ENCODE data around the gene PRR36. TPM values are rescaled to one million over a fixed set of nuclear protein-coding genes. Genes with fewer than 3 reads are reported as not detected.
A peak's percentile ranks its signal among the peaks of the same experiment; 100 is the strongest.

PRR36 gene
- total RNA-seq, 2 experiments from 2014 or later: 0.14 to 0.19 TPM

- POLR2A ChIA-PET: no interaction called here
- no peak for DNase-seq
- Mint-ChIP-seq H3K27ac (no peak overlapping the region), H3K27me3 (peaks cover 21% of the 10 kb centered on the region), H3K4me1 (ENCODE audit: low read depth) (peaks cover 27% of the 10 kb centered on the region), H3K4me3 (peak overlapping the region; percentile 49), H3K36me3 (no peaks in the 10 kb centered on the region), H3K9me3 (no peaks in the 10 kb centered on the region)
- CTCF ChIA-PET: interaction anchor here (0.6 kb wide), 1 partner anchor 16 kb away, joined by 4 read pairs; no protein-coding TSS in a partner anchor
- intact Hi-C loops (cut with micrococcal nuclease): no loop called here
Measured at GRCh38 chr19:7874897-7875273, 695 bp upstream of the PRR36 start.

GRCh38 chr19:7873304-7874075 lies 700 bp downstream of the PRR36 start:
- no peak for DNase-seq
- intact Hi-C loops (cut with micrococcal nuclease): no loop called here
- no peaks in the 10 kb centered on the region for H3K9me3 Mint-ChIP-seq
- H3K4me1 Mint-ChIP-seq (ENCODE audit: low read depth): peaks cover 32% of the 10 kb centered on the region
- CTCF ChIA-PET: interaction anchor here (0.6 kb wide), 1 partner anchor 21 kb away, joined by 6 read pairs; no protein-coding TSS in a partner anchor
- H3K27ac Mint-ChIP-seq: no peak overlapping the region
- peaks cover 21% of the 10 kb centered on the region for H3K27me3 Mint-ChIP-seq
- no peaks in the 10 kb centered on the region for H3K36me3 Mint-ChIP-seq
- POLR2A ChIA-PET: interaction anchor here (0.7 kb wide), 1 partner anchor 29 kb away, joined by 3 read pairs; no protein-coding TSS in a partner anchor
- H3K4me3 Mint-ChIP-seq: peak overlapping the region; percentile 59

GRCh38 chr19:7872306-7873204 lies 1.6 kb downstream of the PRR36 start:
- POLR2A ChIA-PET: interaction anchor here (0.7 kb wide), 1 partner anchor 30 kb away, joined by 3 read pairs; no protein-coding TSS in a partner anchor
- CTCF ChIA-PET: no interaction called here

DNA sequence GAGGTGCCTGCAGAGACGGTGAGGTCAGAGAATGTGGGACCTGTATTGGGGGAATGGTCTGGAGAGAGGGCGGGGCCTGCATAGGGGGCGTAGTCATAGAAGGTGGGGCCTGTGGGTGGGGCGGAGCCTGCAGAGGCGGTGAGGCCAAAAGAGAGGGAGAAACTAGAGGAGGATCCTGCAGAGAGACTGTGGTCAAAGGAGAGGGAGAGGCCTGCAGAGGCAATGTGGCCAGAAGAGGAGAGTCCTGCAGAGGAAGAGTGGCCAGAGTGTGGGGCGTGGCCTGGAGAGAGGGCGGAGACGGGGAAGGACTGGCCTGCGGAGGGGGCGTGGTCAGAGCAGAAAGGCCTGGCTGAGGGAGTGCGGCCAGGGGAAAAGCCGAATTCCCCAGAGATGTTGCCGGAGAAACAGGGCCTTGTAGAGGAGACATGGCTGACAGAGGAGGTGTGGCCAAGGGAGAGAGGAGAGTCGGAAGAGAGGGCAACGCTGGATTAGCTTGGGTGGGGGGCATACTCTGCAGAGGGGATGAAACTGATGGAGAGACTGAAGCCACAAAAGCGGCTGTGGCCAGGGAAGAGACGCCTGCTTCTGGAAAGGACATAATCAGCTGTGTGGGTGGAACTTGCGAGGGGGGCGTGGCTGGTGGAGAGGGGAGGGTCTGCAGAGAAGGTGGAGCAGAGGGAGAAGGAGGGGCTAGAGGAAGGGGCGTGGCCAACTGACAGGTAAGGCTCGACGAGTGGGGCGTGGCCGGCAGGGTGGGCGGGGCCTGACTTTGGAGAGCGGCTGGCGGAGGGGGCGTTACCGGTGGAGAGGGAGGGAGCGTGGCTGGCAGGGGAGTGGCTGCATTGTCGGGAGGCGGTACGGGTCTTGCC lies 2.5 kb downstream of the PRR36 start:
- Mint-ChIP-seq H3K4me3 (no peak overlapping the region), H3K4me1 (ENCODE audit: low read depth) (peaks cover 36% of the 10 kb centered on the region), H3K27me3 (peaks cover 21% of the 10 kb centered on the region), H3K9me3 (no peaks in the 10 kb centered on the region), H3K36me3 (no peaks in the 10 kb centered on the region), H3K27ac (no peak overlapping the region)
- ChIA-PET CTCF (no interaction called here), POLR2A (no interaction called here)
- intact Hi-C loops (cut with micrococcal nuclease): no loop called here
- DNase-seq: peak; percentile 91

More at GRCh38 chr19:7872306-7873204, 1.6 kb downstream of the PRR36 start:
- H3K9me3 Mint-ChIP-seq: no peaks in the 10 kb centered on the region
- H3K27me3 Mint-ChIP-seq: peaks cover 21% of the 10 kb centered on the region
- no peak overlapping the region for H3K27ac Mint-ChIP-seq
- no peak overlapping the region for H3K4me3 Mint-ChIP-seq
- intact Hi-C loops (cut with micrococcal nuclease): no loop called here
- H3K4me1 Mint-ChIP-seq (ENCODE audit: low read depth): peaks cover 36% of the 10 kb centered on the region
- H3K36me3 Mint-ChIP-seq: no peaks in the 10 kb centered on the region
- DNase-seq: no peak

DNA sequence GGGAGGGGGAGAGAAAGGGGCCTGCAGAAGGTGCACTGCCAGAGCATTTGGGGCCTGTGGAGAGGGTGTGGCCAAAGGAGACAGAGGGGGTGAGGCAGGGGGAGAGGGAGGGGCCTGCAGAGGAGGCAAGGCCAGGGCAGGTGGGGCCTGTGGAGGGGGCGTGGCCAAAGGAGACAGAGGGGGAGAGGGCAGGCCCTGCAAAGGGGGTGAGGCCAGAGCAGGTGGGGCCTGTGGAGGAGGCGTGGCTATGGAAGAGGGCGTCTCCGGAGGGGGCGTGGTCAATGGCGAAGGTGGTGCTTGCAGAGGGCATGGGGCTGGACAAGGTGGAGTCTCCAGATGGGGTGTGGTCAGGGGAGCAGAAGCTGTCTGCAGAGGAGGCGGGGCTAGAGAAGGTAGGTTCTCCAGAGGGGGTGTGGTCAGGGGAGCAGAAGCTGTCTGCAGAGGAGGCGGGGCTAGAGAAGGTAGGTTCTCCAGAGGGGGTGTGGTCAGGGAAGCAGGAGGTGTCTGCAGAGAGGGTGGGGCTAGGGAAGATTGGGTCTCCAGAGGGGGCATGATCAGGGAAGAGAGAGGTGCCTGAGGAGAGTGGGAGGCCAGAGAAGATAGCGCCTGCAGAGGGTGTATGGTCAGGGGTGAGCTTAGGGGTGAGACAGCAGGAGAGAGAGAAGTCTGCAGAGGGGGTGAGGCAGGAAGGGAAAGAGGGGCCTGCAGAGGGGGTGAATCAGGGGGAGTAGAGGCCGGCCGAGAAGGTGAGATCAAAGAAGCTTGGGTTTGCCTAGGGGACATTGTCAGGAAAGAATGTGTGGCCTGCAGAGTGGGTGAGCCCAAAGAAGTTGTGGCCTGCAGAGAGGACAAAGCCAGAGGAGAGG lies 3.4 kb downstream of the PRR36 start:
- Mint-ChIP-seq H3K27ac (no peak overlapping the region), H3K4me1 (ENCODE audit: low read depth) (peaks cover 36% of the 10 kb centered on the region), H3K4me3 (no peak overlapping the region), H3K27me3 (peaks cover 21% of the 10 kb centered on the region), H3K36me3 (no peaks in the 10 kb centered on the region), H3K9me3 (no peaks in the 10 kb centered on the region)
- intact Hi-C loops (cut with micrococcal nuclease): no loop called here
- peak; percentile 81 for DNase-seq
- ChIA-PET CTCF (no interaction called here), POLR2A (no interaction called here)

DNA sequence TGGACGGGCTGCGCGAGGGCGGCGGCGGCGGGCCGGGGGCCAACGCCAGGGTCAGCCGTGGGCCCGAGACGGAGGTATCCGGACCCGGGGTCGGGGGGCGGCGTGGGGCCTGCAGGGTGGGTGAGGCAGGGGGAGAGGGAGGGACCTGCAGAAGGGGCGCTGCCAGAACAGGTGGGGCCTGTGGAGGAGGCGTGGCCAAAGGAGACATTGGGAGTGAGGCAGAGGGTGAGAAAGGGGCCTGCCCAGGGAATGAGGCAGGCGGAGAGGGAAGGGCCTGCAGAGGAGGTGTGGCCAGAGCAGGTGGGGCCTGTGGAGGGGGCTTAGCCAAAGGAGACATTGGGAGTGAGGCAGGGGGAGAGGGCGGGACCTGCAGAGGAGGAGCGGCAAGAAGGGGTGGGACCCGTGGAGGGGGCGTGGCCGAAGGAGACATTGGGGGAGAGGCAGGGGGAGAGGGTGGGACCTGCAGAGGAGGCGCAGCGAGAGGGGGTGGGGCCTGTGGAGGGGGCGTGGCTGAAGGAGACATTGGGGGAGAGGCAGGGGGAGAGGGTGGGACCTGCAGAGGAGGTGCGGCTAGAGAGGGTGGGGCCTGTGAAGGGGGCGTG lies 4.2 kb downstream of the PRR36 start:
- POLR2A ChIA-PET: no interaction called here
- peaks cover 40% of the 10 kb centered on the region for H3K4me1 Mint-ChIP-seq (ENCODE audit: low read depth)
- H3K4me3 Mint-ChIP-seq: peak overlapping the region; percentile 23
- DNase-seq: peak; percentile 66
- H3K27me3 Mint-ChIP-seq: peaks cover 25% of the 10 kb centered on the region
- CTCF ChIA-PET: interaction anchor here (0.6 to 2.3 kb wide), 33 partner anchors 9 to 482 kb away, joined by 3 to 28 read pairs (median 6); partner anchors contain the start of genes EVI5L, LRRC8E, MAP2K7 and MCOLN1
- H3K36me3 Mint-ChIP-seq: no peaks in the 10 kb centered on the region
- no peak overlapping the region for H3K27ac Mint-ChIP-seq
- intact Hi-C loops (cut with micrococcal nuclease): loop anchor here (1.0 to 5.0 kb wide), 3 partner anchors 32 to 50 kb away; partner anchors contain the start of genes MAP2K7 and SNAPC2
- H3K9me3 Mint-ChIP-seq: no peaks in the 10 kb centered on the region

- no peaks in the 10 kb centered on the region for H3K36me3 Mint-ChIP-seq
- H3K4me1 Mint-ChIP-seq (ENCODE audit: low read depth): peaks cover 41% of the 10 kb centered on the region
Measured at GRCh38 chr19:7869453-7869909, 4.7 kb downstream of the PRR36 start.

DNA sequence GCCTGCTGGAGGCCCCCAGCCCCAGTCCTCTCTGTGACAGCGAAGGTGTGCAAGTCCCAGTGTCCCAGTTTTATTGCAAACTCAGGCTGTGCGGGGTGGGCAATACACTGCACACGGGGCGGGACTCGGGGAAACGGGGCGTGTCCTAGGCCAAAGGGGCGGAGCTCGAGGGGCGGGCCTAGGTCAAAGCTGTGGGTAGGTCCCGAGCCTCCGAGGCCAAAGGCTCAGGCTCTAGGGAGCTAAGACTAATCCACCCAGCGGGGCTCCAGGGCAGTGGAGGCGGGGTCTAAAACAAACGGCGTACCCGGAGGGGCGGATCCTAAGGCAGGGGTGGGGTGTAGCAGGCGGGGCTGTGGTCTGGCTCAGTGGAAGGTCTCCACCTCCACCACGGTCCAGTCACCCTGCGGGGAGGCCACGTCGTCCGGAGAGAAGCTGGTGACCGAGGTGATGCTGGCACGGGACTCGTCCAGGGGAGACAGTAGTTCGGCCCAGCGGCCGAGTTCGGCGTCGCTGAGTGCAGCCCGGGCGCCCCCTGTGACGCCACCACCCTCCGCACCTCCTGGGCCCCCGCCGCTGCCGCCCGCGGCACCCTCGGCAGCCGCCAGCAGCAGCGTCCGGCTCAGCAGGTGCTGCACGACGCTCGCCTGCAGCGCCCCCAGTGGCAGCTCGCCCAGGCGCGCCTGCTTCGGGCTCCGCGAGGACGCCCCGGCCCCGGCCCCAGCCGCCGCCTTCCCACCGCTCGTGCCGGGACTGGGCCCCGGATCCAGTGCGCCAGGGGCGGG lies 5.3 kb downstream of the PRR36 start:
- POLR2A ChIA-PET: interaction anchor here (0.9 to 1.0 kb wide), 2 partner anchors 35 to 47 kb away, joined by 3 to 4 read pairs; partner anchors contain the start of gene MAP2K7
- Mint-ChIP-seq H3K27me3 (peaks cover 29% of the 10 kb centered on the region), H3K36me3 (no peaks in the 10 kb centered on the region), H3K4me3 (peak overlapping the region; percentile 73), H3K4me1 (ENCODE audit: low read depth) (peaks cover 42% of the 10 kb centered on the region), H3K9me3 (no peaks in the 10 kb centered on the region), H3K27ac (no peak overlapping the region)
- DNase-seq: peak; percentile 86
- intact Hi-C loops (cut with micrococcal nuclease): loop anchor here (1.0 to 5.0 kb wide), 3 partner anchors 33 to 51 kb away; partner anchors contain the start of genes MAP2K7 and SNAPC2
- CTCF ChIA-PET: interaction anchor here (0.7 to 2.3 kb wide), 32 partner anchors 8 to 481 kb away, joined by 3 to 28 read pairs (median 6); partner anchors contain the start of genes EVI5L, LRRC8E, MAP2K7 and MCOLN1

More at GRCh38 chr19:7869453-7869909, 4.7 kb downstream of the PRR36 start:
- CTCF ChIA-PET: interaction anchor here (0.6 to 2.3 kb wide), 35 partner anchors 9 to 482 kb away, joined by 3 to 28 read pairs (median 6); partner anchors contain the start of genes EVI5L, LRRC8E, MAP2K7 and MCOLN1
- intact Hi-C loops (cut with micrococcal nuclease): loop anchor here (1.0 to 5.0 kb wide), 3 partner anchors 33 to 51 kb away; partner anchors contain the start of genes MAP2K7 and SNAPC2
- H3K27me3 Mint-ChIP-seq: peaks cover 29% of the 10 kb centered on the region
- peak overlapping the region; percentile 55 for H3K4me3 Mint-ChIP-seq
- no peaks in the 10 kb centered on the region for H3K9me3 Mint-ChIP-seq
- POLR2A ChIA-PET: interaction anchor here (1.0 kb wide), 1 partner anchor 47 kb away, joined by 3 read pairs; no protein-coding TSS in a partner anchor
- peak; percentile 84 for DNase-seq
- H3K27ac Mint-ChIP-seq: no peak overlapping the region

DNA sequence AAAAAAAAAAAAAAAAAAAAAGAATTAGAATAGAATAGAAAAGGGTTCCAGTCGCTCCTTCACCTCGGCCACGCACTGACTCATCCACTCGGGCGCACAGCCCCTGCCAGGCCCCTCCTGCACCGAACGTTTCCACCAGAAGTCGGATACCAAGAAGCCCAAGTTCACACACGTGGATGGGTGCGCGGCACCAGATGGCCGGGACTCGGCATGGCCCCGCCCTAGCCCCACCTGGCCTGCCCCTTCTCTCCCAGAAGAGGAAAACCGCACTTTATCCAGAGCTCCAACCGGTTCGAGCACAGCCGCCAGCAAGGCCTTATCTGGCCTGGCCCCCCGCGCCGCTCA lies 5.9 kb downstream of the PRR36 start:
- CTCF ChIA-PET: interaction anchor here (0.7 to 2.3 kb wide), 19 partner anchors 10 to 400 kb away, joined by 3 to 28 read pairs (median 7); partner anchors contain the start of genes EVI5L, LRRC8E, MAP2K7 and MCOLN1
- Mint-ChIP-seq H3K27ac (no peak overlapping the region), H3K9me3 (no peaks in the 10 kb centered on the region), H3K27me3 (peaks cover 26% of the 10 kb centered on the region), H3K4me3 (peak overlapping the region; percentile 73), H3K4me1 (ENCODE audit: low read depth) (peaks cover 40% of the 10 kb centered on the region), H3K36me3 (no peaks in the 10 kb centered on the region)
- POLR2A ChIA-PET: interaction anchor here (0.9 to 1.0 kb wide), 2 partner anchors 35 to 48 kb away, joined by 3 to 4 read pairs; partner anchors contain the start of gene MAP2K7
- DNase-seq: peak; percentile 48
- intact Hi-C loops (cut with micrococcal nuclease): loop anchor here (2.0 to 5.0 kb wide), 2 partner anchors 34 to 39 kb away; partner anchors contain the start of gene MAP2K7

All from activated CD4-positive, alpha-beta memory T cell treated with anti-CD3 and anti-CD28 coated beads for 36 hours (primary cell).